NCI-H524 (cell line): ENCODE data around the gene TAF5L.
"Not testable (repeated sequence)": the region's sequence is repeated elsewhere in the genome, so short reads cannot be mapped to it uniquely, and the experiment has no call there.

Experiments
- DNase-seq, 2 experiments: peaks; one replicate each; lab custom pipeline; 2025; lab: John Stamatoyannopoulos, UW

Gene TAF5L

DNA sequence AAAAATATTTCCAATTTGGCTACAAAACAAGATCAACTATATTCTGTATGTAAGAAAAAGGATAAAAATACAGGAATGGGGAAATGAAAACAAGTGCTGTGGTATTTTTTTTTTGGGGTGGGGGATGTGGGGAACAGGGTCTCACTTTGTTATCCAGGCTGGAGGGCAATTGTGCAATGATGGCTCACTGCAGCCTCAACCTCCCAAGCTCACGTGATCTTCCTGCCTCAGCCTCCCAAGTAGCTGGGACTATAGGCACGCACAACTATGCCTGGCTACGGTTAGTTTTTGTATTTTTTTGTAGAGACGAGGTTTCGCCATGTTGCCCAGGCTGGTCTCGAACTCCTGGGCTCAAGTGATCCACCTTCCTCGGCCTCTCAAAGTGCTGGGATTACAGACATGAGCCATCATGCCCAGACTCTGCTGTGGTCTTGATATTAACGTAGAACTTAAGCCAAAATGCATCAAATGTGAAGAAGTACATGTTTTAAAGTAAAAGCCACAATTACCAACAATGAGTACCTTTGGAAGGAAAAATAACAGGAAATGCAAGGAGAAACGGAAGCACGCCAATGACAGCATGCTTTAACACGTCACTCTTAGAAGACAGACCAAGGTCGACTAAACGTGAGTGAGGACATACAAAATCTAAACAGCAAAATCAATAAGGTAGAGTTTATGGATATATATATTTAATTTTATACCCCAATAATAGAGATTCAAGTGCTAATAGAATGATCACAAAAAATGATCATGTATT lies 58.6 kb downstream of the TAF5L start:
- no peak for DNase-seq

- DNase-seq: peak in 1 of 2 experiments; percentile 13
Measured at GRCh38 chr1:229563701-229564100, 62.2 kb downstream of the TAF5L start.

DNA sequence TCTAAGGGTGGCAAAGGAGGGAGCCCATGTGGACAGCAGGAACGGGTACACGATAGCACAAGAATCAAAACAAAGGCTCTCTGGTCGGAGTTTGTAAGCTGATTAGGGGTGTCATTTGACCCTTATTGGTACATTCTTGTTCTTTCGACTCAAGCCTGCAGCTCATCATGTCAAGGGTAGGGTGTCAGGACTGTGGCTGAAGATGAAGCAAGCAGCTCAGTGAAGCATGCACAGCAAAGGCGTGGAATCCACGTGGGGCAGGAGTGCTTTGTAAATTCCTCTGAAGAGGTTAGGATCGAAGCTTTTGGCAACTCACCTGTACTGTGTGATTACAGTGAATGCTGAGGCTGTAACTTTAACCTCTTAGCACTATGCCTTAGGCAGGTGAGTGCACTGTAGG lies 62.7 kb downstream of the TAF5L start:
- peak; percentile 50 to 89 for DNase-seq

GRCh38 chr1:229562686-229563085 lies 63.2 kb downstream of the TAF5L start:
- DNase-seq: no peak

- no peak for DNase-seq
Measured at GRCh38 chr1:229561141-229561540, 64.8 kb downstream of the TAF5L start.

DNA sequence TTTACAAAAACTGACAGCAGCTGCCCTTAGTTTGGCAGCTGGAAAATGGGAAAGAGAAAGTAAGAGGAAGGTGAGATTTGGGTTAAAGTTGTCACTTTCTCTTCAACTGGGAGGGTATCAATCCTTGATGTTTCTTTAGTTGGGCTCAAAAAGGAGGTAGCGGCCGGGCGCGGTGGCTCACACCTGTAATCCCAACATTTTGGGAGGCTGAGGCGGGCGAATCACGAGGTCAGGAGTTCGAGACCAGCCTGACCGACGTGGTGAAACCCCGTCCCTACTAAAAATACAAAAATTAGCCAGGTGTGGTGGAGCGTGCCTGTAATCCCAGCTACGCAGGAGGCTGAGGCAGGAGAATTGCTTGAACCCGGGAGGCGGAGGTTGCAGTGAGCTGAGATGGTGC lies 65.8 kb downstream of the TAF5L start:
- DNase-seq: not testable (repeated sequence)

DNA sequence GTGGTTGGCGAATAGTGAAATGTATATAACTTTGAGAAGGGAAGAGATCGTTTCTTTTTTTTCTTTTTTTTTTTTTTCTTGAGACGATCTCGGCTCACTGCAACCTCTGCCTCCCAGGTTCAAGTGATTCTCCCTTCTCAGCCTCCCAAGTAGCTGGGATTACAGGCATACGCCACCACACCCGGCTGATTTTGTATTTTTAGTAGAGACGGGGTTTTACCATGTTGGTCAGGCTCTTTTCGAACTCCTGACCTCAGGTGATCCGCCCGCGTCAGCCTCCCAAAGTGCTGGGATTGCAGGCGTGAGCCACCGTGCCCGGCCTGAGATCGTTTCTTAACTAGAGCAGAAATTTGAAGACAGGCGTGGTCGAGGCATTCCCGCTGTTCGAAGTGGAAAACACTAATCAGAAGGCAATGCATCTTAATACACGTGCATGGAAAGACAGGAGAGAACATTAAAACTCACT lies 66.6 kb downstream of the TAF5L start:
- DNase-seq: not testable (repeated sequence)

DNA sequence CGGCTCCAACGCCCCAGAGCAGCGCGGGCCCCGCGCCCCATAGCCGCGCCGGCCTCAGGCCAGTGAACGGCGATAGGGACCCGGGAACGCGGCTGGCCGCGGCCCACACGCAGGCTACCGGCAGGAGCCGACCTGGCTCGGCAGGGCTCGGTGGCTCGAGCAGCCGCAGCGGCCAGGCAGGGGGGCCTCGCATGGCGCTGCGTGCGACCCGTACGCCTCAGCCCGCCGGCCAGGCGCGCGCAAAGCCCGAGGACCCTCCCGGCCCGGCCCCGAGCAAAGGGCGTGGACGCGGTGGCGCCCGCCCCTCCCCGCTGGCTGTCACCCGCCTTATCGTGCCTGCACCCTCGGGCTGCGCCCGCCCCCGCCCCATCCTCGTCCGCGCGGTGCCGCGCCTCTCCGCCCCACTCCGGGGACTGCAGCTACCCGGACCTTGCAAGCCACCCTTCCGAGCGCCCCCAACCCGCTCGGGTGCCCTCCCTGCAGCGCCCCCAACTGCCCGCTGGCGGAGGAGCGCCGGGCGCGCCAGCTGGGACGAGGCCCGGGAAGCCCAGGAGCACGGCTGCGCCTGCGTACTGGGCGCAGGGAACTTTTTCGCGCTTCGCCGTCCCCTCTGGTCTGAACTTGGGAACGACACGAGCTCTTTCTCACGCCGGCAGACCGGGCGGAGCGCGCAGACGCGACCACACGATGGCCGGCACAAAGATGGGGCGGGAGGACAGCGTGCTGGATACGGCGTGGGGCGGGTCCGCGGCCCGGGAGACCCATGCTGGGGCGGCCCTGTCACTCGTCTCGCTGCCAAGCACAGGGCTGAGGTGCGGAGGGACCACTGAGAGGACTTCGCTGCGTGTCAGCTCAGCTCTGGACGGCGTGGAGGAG lies 67.2 kb downstream of the TAF5L start, which contains the start of gene ABCB10:
Gene ABCB10, minus strand, starts transcription at position 248 of the 876 bp plus-strand sequence. Its CDS starts 55 bp downstream, at position 193.
- peak; percentile 91 to 96 for DNase-seq

DNA sequence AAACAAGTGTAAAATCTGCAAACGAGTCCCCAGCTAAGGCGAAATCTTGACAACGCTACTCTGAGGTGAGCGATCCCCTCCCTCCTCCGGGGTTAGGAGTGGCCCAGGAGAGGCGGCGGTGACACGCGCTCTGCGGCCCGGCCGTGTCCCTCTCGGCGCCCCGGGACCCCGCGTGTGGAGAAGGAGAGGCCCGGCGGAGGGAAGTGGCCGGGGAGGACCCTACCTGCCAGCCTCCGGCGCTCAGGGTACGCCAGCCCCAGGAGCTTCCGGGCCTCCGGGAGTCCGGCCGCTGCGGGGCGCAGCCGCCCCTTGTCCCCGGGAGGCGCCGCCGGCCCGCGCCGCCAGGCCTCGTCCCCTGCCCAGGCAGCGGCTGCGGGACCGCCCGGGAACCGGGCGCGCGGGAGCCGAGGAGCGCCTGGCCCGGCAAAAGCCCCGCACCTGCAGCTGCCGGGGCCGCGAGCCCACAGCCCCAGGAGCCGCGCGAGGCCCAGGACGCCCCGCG lies 68.0 kb downstream of the TAF5L start:
- peak; percentile 7 to 21 for DNase-seq

- no peak for DNase-seq
Measured at GRCh38 chr1:229557200-229557850, 68.6 kb downstream of the TAF5L start.

DNA sequence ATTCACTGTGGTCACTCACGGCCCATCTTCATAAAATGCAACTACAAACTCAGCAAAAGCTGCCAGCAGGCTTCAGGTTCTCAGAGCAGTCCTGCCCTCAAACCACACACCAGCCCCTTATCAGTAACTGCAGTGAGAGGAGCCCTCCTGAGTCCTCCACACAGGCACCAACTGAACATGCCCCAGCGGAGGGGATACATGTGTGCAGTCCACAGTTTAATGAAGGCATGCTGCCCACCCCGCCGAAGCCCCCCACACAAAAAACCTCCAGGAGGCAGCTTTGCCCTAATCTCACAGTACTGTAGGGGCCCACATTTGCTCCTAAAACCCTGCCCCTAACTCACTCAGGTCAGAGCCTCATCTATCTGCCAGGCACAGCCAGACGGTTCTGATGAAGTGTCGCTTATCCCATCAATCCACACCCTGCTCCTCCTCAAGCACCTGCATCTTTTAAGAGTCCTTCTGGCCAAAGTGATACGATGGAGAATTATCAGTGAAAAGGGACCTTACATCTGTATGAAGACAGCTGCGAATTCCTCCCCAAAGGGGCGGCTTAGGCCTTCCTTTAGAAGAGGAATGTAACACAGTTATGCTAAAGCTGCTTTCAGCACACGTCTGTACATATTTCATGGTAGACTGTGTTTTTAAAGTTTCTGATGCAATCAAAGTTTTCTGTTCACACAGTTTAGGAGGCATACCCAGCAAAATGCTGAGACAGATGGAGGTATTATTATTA lies 70.9 kb downstream of the TAF5L start:
- peak; percentile 36 to 70 for DNase-seq

GRCh38 chr1:229553621-229554130 lies 72.2 kb downstream of the TAF5L start:
- DNase-seq: no peak

DNA sequence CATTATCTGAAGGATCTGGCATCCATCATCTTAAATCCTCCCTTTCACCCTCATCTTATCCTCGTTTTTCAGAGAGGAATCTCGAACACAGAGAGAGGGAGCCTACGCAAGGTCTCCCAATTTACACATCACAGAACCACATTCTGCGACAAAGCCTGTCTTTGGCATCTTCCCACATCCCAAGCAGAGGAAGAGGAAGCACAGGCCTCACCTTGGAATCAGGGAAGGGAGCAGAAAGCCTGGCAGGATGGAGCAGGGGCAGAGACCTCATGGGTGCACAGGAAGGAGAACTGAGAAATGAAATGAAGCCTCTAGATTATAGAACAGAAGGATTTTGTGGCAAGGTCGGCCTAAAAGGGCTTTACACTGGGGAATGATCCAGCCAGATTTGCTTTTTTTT lies 73.2 kb downstream of the TAF5L start:
- no peak for DNase-seq

DNA sequence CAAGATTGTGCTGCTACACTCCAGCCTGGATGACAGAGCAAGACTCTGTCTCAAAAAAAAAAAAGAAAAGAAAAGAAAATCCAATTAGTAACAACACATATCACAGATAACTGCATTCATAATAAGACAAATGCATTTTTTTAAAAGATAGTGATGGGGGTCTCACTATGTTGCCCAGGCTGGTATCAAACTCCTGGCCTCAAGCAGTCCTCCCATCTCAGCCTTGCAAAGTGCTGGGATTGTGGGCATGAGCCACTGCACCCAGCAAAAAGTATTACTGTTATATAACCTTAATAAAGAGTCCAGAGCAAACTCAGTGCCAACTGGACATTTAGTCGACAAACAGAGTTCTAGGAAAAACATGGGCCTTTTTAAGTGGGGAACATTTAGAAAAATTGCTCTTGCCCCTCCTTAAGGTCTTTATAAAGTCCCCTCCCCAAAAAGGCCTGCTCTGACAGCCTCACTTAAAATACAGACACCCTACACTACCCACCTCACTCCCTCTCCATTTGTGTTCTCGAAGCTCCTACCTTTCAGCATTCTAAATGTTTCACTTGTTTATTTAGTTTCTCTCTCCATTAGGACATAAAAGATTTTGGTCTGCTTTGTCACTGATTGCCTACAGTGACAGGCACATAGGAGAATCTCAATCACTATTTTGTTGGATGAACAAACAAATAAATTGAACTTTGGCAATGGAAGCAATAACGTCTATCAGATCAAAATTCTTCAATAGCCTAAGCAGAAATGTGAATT lies 74.9 kb downstream of the TAF5L start:
- DNase-seq: no peak

GRCh38 chr1:229547542-229547941 lies 78.4 kb downstream of the TAF5L start:
- no peak for DNase-seq

DNA sequence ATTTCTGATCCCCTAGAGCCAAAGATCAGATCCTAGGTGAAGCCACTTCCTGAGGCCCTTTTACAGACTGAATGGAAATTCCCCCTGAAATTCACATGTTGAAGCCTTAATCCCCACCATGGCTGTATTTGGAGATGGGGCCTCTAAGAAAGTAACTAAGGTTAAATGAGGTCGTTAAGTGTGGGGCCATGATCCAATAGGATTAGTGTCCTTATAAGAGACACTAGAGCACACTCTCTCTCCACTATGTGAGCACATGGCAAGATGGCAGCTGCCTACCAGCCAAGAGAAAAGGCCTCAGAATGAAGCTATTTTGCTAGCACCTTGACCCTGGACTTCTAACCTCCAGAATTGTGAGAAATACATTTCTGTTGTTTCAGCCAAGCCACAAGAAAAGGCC lies 81.3 kb downstream of the TAF5L start:
- DNase-seq: no peak
